HCT116 (cell line): ENCODE data around the gene ELAVL1. TPM values are rescaled to one million over a fixed set of nuclear protein-coding genes. Genes with fewer than 3 reads are reported as not detected.

Experiments used
- ATAC-seq: fragments of 200-7000 bp; cut with Tn5 transposase; 2 replicates; pipeline ENCODE4 v1.9.1; 2020; ENCODE audit warnings: mild to moderate bottlenecking, moderate library complexity
- BruUV-seq: library from RNA; stranded (reverse); fragments of 400-500 nt; replicated peaks from 2 replicates; lab custom pipeline; 2021; lab: Mats Ljungman, UMichigan
- CTCF ChIA-PET: fragments of 300-600 bp; sonication (Branson Sonifier 250); formaldehyde crosslinking; loops from one replicate; lab custom pipeline; 2021; ENCODE audit warnings: antibody characterized with exemption; lab: Charles Lee
- POLR2A ChIA-PET: fragments of 300-600, 350-600 bp; sonication (Branson Sonifier 250); formaldehyde crosslinking; loops from one replicate; lab custom pipeline; 2021; ENCODE audit warnings: antibody characterized with exemption; lab: Charles Lee
- RAD21 ChIA-PET, 2 experiments: fragments of 300-600 bp; sonication (Branson Sonifier 250); formaldehyde crosslinking; loops; one replicate each; lab custom pipeline; 2023; ENCODE audit warnings: low total read pairs in 2 of 2; ENCODE audit not compliant: uncharacterized antibody in 2 of 2, unreplicated experiment in 2 of 2, low non-redundant PET in 1 of 2; lab: Charles Lee
- DNase-seq: peaks from one replicate; pipeline ENCODE4 v3.0.0-alpha.2; 2010; ENCODE audit warnings: low read depth, low spot score
- H2AFZ ChIP-seq: fragments of 200-600 bp; shearing (Covaris generic), sonication (generic); 2 replicates; pipeline ENCODE4 v1.6.1; 2017; ENCODE audit warnings: low read depth, mixed run types, mixed read lengths, antibody characterized with exemption, low read length; ENCODE audit not compliant: poor library complexity, severe bottlenecking
- H3K27ac ChIP-seq: 2 replicates; pipeline ENCODE4 v1.5.1; 2012; ENCODE audit warnings: low read depth, low read length
- H3K27me3 ChIP-seq: fragments of 200-600 bp; sonication (generic); 2 replicates; pipeline ENCODE4 v1.6.1; 2016; ENCODE audit warnings: mixed run types, low read length, mixed read lengths; ENCODE audit not compliant: insufficient read depth
- H3K36me3 ChIP-seq, 2 experiments: fragments of 200-500 bp in 1 of 2; fragments of 200-600 bp in 1 of 2; sonication (Bioruptor generic) in 1 of 2; sonication (generic) in 1 of 2; 2 replicates each; pipeline versions ENCODE4 v1.5.1 to v1.6.1; 2014 to 2016; ENCODE audit warnings: low read length in 2 of 2, inconsistent platforms in 1 of 2, mixed read lengths in 1 of 2, mixed run types in 1 of 2; ENCODE audit not compliant: insufficient read depth in 2 of 2, control insufficient read depth in 1 of 2
- H3K4me1 ChIP-seq, 2 experiments: fragments of 200-600 bp in 1 of 2; sonication (generic) in 1 of 2; 2 replicates each; pipeline versions ENCODE4 v1.5.1 to v1.6.1; 2012 to 2017; ENCODE audit warnings: low read length in 2 of 2, inconsistent platforms in 1 of 2, mild to moderate bottlenecking in 1 of 2, mixed read lengths in 1 of 2, mixed run types in 1 of 2, moderate library complexity in 1 of 2; ENCODE audit not compliant: insufficient read depth in 2 of 2, control insufficient read depth in 1 of 2
- H3K4me2 ChIP-seq: fragments of 200-600 bp; sonication (generic); 2 replicates; pipeline ENCODE4 v1.6.1; 2017; ENCODE audit warnings: mixed run types, low read length, mixed read lengths
- H3K4me3 ChIP-seq, 2 experiments: fragments of 200-600 bp in 1 of 2; sonication (generic) in 1 of 2; replicated peaks in 1 of 2; 2 replicates each; pipeline ENCODE4 v1.5.1; 2011 to 2016; ENCODE audit warnings: low read length in 2 of 2, control low read depth in 1 of 2, low read depth in 1 of 2, mild to moderate bottlenecking in 1 of 2, mixed read lengths in 1 of 2, mixed run types in 1 of 2
- H3K79me2 ChIP-seq: fragments of 200-600 bp; sonication (generic); 2 replicates; pipeline ENCODE4 v1.6.1; 2017; ENCODE audit warnings: mild to moderate bottlenecking, mixed run types, low read length, moderate library complexity, mixed read lengths; ENCODE audit not compliant: insufficient read depth
- H3K9ac ChIP-seq: fragments of 200-600 bp; sonication (generic); 2 replicates; pipeline ENCODE4 v1.6.1; 2016; ENCODE audit warnings: low read length, mixed read lengths
- H3K9me2 ChIP-seq: fragments of 200-600 bp; sonication (generic), shearing (Covaris generic); 2 replicates; pipeline ENCODE4 v1.6.1; 2017; ENCODE audit warnings: mixed run types, mild to moderate bottlenecking, moderate library complexity; ENCODE audit not compliant: insufficient read depth
- H3K9me3 ChIP-seq, 2 experiments: fragments of 200-500 bp in 1 of 2; fragments of 200-600 bp in 1 of 2; sonication (Bioruptor generic) in 1 of 2; sonication (generic) in 1 of 2; 2 replicates each; pipeline ENCODE4 v1.6.1; 2014 to 2017; ENCODE audit warnings: low read length in 2 of 2, mixed read lengths in 2 of 2, inconsistent platforms in 1 of 2, low read depth in 1 of 2, mild to moderate bottlenecking in 1 of 2, mixed run types in 1 of 2, moderate library complexity in 1 of 2; ENCODE audit not compliant: control insufficient read depth in 1 of 2, insufficient read depth in 1 of 2
- H4K20me1 ChIP-seq: fragments of 200-600 bp; sonication (generic), shearing (Covaris generic); 2 replicates; pipeline ENCODE4 v1.6.1; 2017; ENCODE audit warnings: mixed run types, mild to moderate bottlenecking, moderate library complexity; ENCODE audit not compliant: insufficient read depth
- EGR1 ChIP-seq: IDR thresholded peaks from 2 replicates; pipeline ENCODE4 v1.6.1; 2012; ENCODE audit warnings: low read depth
- EZH2 ChIP-seq: fragments of 200-600 bp; sonication (generic); IDR thresholded peaks from 2 replicates; pipeline ENCODE4 v1.6.1; 2017; ENCODE audit warnings: antibody characterized with exemption, mixed run types
- YY1 ChIP-seq: IDR thresholded peaks from 2 replicates; pipeline ENCODE4 v1.6.1; 2011; ENCODE audit warnings: low read length, low read depth, moderate library complexity, mild to moderate bottlenecking; ENCODE audit not compliant: insufficient replicate concordance; ENCODE audit errors: extremely low read depth
- intact Hi-C: fragments of 100-400 bp; cut with micrococcal nuclease; formaldehyde crosslinking; loops from 2 replicates; pipeline ENCODE4 v1.10.0; 2022
- total RNA-seq: library from RNA; stranded (reverse); gene quantifications from one replicate; pipeline ENCODE4 v1.2.1, GENCODE V29; 2021; ENCODE audit not compliant: unreplicated experiment
- TF ChIP-seq, protein P1 (sequence below): IDR thresholded peaks from 2 replicates; pipeline ENCODE4 v1.6.1; 2011; ENCODE audit warnings: mild to moderate bottlenecking, low read length, moderate library complexity; ENCODE audit not compliant: insufficient replicate concordance; ENCODE audit errors: extremely low read depth

ELAVL1 gene
- total RNA-seq, 1 experiment from 2014 or later = 134 TPM

DNA sequence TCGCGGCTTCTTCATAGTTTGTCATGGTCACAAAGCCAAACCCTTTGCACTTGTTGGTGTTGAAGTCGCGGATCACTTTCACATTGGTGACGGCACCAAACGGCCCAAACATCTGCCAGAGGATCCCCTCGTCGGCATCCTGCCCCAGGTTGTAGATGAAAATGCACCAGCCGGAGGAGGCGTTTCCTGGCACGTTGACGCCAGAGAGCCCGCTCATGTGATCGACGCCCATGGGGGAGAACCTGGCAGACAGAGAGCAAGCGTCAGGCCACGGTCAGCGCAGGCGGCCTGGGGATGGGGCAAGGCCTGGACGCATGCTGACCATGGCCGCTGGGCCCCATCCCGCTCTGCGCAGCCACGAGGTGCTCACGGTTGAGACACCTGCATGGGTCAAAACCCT lies 41.9 kb downstream of the ELAVL1 start (continued):
- TF ChIP-seq, protein P1, sequence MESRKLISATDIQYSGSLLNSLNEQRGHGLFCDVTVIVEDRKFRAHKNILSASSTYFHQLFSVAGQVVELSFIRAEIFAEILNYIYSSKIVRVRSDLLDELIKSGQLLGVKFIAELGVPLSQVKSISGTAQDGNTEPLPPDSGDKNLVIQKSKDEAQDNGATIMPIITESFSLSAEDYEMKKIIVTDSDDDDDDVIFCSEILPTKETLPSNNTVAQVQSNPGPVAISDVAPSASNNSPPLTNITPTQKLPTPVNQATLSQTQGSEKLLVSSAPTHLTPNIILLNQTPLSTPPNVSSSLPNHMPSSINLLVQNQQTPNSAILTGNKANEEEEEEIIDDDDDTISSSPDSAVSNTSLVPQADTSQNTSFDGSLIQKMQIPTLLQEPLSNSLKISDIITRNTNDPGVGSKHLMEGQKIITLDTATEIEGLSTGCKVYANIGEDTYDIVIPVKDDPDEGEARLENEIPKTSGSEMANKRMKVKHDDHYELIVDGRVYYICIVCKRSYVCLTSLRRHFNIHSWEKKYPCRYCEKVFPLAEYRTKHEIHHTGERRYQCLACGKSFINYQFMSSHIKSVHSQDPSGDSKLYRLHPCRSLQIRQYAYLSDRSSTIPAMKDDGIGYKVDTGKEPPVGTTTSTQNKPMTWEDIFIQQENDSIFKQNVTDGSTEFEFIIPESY = no peak

DNA sequence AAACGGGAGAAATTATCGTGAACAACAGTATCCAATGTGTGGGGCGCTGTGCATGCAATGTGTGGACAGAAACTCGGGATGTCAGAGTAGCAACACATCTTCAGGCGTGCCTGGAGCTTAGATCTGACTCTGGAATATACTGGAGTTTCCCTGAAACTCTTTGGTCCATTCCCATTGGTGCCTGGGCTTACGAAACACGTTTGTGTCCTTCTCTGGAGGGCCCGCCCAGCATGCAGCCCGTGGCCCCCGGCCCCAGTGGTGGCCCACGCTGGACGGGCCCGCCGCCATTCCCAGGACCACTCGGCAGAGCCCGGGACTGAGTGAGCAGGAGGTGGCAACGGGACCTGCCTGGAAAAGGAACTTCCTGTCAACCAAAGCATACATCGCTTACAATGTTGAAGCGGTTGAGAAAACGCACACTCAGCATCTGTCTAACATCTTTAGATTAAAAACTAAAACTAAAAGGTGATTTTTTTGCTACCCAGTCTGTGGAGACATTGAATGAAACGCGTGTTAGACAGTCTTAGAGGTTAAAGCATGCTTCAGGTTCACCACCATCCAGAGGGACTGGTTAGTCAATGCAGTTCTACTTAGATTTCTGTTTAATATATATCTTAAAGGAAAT lies 42.7 kb downstream of the ELAVL1 start:
- no peak for DNase-seq
- intact Hi-C loops = no loop called here
- no peak overlapping the region for H3K27ac ChIP-seq
- 0 out of 2 replicates have a peak, but pooled peaks cover 3% of the 10 kb centered on the region for H4K20me1 ChIP-seq
- ChIA-PET POLR2A (no interaction called here), CTCF (interaction anchor here (1.1 kb wide), 1 partner anchor 18 kb away, joined by 4 read pairs; no protein-coding TSS in a partner anchor), RAD21 (no interaction called here)
- TSS peak; percentile 21 for BruUV-seq
- no peak overlapping the region for H2AFZ ChIP-seq
- H3K4me1 ChIP-seq = no peaks in the 10 kb centered on the region
- H3K4me2 ChIP-seq = no peak overlapping the region
- no peak for TF ChIP-seq EGR1
- no peak for TF ChIP-seq YY1
- TF ChIP-seq EZH2 = no peak
- peaks cover 41 to 53% of the 10 kb centered on the region in 2 experiments; a peak in 3 of 4 replicates for H3K36me3 ChIP-seq
- ATAC-seq = no peak
- H3K9ac ChIP-seq = no peak overlapping the region
- 0 out of 2 replicates have a peak, but pooled peaks cover 10% of the 10 kb centered on the region for H3K79me2 ChIP-seq
- H3K27me3 ChIP-seq = no peaks in the 10 kb centered on the region
- H3K9me3 ChIP-seq = no peaks in the 10 kb centered on the region
- no peaks in the 10 kb centered on the region for H3K9me2 ChIP-seq
- H3K4me3 ChIP-seq = no peak overlapping the region
